CD4-positive, alpha-beta T cell treated with Interleukin-10 for 1 hour (primary cell): Measurements from ENCODE around the gene SEPTIN5.

Experiments
- DNase-seq: peaks from one replicate; pipeline ENCODE4 v3.0.0-alpha.2; 2020

The SEPTIN5 gene

DNA sequence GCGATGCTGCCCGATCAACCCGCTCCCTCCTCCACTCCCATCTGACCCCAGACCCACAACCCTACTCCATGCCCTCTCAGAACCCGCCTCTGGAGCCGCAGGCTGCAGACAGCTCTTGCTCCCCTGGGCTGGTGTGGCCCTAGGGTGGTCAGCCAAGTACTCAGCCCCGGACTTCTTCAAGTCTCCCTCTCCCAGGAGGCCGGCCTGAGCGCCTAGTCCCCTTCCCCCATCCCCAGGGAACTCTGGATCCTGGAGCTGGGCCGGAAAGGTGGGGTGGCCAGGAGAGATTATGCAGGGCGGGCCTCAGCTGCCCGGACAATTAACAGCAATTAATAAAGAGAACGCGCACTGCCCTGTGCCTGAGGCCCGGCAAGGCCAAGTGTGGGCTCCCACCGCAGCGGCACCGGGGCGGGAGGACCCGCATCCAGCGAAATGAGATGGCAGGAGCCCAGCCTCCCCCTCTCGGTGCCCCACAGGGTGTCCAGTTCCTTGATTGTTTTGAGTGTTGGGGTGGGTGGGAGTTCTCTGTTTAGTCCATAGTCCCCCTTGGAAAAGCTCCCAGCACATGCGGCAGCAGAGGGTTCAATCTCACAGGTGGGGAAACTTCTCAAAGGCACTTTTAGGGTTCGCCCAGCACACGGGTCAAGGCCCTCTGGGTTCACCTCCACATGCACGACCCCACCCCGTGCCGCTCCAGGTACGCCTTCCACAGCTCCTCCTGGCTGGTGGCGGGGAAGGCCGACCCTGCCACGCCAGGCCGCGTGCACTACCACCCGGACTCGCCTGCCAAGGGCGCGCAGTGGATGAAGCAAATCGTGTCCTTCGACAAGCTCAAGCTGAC lies 49.4 kb downstream of the SEPTIN5 start:
- DNase-seq: no peak

- DNase-seq: no peak
Observed at GRCh38 chr22:19764299-19764593, 49.9 kb downstream of the SEPTIN5 start.

GRCh38 chr22:19764636-19765476 lies 50.6 kb downstream of the SEPTIN5 start:
- DNase-seq: no peak

DNA sequence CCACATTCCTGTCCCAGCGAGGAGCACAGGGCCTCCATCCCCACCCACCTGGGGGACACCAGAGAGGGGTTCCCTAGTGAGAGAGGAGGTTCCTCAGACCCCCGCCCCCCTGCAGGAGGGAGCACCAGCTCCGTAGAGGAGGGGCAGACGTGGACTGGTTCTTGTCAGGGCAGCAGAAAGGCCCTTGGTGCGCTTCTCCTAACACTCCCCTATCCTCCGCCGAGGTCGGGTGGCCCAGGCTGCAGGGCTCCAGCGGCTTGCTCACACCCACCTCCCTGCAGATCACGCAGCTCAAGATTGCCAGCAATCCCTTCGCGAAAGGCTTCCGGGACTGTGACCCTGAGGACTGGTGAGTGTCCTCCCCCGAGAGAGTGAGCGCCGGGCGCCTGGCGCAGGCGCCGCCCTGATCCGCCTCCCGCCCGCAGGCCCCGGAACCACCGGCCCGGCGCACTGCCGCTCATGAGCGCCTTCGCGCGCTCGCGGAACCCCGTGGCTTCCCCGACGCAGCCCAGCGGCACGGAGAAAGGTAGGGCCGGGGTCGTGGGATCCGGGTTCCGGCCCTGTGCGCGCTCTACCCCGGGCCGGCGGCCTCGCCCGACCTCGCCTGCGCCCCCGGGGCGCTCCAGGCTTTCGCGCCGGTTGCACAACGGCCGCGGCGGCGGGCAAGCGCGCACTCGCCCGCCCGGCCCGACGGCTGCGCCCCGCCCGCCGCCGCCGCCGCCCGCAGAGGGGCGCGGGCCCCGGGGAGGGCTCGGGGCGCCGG lies 51.4 kb downstream of the SEPTIN5 start:
- no peak for DNase-seq

- DNase-seq: no peak
Observed at GRCh38 chr22:19766240-19766510, 51.9 kb downstream of the SEPTIN5 start.

DNA sequence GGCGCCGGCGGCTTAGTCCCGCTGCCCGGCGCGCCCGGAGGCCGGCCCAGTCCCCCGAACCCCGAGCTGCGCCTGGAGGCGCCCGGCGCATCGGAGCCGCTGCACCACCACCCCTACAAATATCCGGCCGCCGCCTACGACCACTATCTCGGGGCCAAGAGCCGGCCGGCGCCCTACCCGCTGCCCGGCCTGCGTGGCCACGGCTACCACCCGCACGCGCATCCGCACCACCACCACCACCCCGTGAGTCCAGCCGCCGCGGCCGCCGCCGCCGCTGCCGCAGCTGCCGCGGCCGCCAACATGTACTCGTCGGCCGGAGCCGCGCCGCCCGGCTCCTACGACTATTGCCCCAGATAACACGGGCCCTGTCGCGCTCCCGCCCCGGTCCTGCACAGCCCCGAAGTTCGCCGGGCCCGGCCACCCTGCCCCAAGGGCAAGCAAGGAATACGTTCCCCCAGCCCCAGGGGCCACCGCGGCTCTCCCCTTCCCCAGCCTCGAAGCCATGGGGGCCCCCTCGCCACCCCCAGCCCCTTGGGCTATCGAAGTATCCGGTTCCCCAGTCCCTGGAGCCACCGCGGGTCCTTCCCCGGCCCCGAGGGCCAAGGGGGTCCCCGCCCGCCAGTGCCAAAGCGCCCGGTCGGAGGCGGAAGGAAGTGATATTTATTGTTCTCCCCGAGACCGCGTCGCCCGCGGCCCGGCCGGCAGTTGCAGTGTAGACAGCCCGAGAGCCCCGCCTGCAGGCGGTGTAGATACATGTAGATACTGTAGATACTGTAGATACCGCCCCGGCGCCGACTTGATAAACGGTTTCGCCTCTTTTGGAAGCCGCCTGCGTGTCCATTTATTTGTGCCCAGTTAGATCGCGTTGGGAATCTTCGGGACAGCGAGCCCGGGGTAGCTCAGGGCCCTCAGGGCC lies 52.5 kb downstream of the SEPTIN5 start:
- peak; percentile 50 for DNase-seq

- no peak for DNase-seq
Observed at GRCh38 chr22:19767427-19768341, 53.4 kb downstream of the SEPTIN5 start.

GRCh38 chr22:19769393-19769715 lies 55.1 kb downstream of the SEPTIN5 start:
- no peak for DNase-seq

- DNase-seq: no peak
Observed at GRCh38 chr22:19770349-19771220, 56.3 kb downstream of the SEPTIN5 start.

GRCh38 chr22:19772422-19772672 lies 58.0 kb downstream of the SEPTIN5 start:
- DNase-seq: no peak
